UCSD-AML1 (cell line): Measurements from ENCODE around the gene ALDH1L1.

Experiments
- DNase-seq: peaks from one replicate; lab custom pipeline; 2025; ENCODE audit not compliant: unreplicated experiment; lab: John Stamatoyannopoulos, UW

Gene ALDH1L1

DNA sequence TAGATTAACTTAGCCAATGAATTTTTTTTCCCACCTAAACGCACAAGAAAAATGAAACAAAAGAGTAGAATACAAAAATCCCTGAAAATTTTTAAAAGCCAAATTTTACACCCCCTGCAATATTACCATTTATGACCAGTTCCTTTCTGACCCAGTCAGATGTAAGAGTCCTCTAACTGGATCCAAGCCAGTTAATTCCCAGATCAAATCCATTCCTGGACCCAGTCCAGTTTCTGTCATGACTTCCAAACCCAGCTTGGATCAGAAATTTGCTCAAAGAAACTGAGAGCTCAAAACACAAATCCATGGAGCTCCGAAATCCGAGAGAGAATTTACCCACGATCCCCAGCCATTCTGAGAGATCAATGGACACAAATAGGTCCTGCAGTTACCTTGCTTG lies 17.0 kb upstream of the ALDH1L1 start:
- no peak for DNase-seq

DNA sequence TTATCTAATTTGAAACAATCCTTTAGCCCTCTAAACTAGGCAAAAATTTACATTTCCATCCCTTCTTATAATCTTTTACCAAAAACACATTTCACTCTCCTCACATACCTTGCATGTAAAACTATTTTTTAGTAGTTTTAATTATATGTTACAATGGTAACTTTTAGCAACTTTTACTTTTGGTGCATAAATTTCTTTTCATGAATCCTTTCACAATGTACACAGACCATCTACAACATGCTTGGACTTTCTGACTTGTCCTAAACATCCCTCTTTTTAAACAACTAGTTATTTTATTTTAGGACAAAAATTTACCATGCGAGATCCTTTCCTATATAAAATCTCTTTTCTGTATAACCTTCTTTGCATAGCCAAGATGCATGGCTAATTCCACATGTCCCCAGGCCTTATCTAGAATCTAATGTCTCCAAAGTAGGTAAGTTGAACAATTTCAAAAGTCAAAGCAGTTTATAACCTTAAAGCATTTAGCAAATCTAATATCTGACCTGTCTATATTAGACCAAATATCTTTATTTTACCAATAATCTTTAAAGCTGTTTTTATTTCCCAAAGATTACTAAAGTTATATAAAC lies 14.4 kb upstream of the ALDH1L1 start:
- DNase-seq = no peak

DNA sequence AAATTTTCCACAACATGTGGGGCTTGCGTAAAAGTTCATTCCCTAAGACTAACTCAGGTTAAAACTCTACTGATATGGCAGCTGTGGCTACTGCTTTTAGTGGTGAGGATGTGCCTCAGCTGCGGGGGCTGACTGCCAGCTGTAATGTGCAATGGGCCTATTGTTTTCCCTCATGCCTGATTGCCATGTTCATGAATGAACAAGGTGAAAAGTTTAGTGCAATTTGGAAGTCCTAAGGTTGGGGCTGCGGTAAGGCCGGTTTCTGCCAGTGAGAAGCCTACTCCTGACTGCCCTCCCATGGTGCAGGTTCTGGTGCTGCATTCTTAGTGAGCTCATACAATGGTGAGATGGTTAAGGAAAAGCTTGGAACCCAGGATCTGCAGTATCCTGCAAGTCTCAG lies 10.9 kb upstream of the ALDH1L1 start:
- DNase-seq = no peak

DNA sequence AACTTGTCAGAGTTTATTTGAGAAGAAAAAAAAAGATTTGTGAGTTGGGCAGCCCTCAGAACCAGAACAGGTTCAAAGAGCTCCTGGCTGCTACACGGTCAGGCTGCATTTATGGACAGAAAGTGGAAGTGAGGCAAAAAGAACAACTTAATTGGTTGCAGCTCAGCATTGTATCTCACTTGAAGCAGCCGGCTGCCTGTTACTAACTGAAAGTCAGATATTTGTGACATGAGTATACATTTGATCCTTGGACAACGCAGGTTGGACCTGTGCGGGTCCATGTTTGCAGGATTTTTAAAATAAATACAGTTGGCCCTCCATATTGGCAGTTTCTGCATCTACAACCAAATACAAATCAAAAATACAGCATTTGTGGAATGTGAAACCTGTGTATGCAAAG lies 7.5 kb upstream of the ALDH1L1 start:
- DNase-seq = no peak

DNA sequence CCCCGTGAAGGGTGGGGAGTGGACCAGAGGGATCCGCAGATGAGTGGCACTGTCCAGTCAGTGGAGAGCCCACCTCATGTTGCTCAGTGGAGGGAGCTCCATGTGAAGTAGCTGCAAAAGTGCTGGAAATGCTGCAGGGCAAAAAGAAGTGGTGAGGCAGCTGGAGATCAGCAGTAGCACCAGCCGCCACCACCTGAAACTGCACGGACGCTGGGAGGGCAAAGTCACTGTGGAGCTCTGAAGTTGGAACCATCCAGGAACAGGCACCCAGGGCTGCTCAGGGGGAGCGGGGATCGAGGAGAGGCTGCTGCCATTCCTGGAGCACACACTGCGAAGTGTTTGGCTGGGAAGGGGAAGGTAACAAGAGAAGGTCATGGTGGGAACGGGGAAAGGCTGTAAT lies 6.4 kb upstream of the ALDH1L1 start:
- no peak for DNase-seq

DNA sequence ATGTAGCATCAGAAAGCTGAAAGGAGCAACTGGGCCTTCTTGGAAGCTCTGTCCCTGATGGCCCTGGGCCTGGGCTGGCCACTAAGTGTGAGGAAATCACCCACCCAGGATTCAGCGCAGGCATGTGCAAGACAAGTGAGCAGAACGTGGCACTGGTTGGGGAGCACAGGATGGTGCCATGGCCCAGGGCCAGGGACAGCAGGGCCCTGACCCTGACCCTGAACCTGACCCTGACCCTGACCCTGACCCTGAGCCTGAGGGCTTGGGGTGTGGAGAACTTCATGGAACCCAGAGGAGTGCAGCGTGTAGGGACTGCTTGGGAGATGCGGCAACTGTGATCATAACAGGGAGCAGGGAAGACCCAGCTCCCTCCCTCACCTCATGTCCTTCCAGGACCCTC lies 5.9 kb upstream of the ALDH1L1 start:
- no peak for DNase-seq

DNA sequence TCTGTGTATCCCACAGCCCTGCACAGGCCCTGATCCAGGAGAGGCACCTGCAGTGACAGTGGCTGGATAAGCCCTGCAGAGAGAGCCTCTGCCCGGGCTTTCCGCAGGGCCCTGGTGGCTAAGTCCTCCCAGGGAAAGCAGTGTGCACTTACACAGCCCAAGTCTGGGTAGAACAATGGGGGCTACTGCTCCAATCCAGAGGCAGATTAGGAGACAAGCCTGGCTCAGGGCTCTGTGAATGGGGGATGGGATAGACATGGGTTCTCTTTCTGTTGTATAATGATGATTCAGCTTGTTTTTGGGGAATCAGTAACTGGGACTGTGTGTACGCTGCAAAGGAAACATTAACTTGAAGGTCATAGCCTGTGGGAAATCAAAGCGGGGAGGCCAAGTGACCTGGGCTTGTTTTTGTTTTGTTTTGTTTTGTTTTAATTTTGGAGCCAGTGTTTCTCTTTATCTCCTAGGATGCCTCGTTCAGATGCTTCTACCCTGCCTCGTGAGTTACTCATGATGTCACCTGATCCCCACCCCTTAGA lies 4.1 kb upstream of the ALDH1L1 start:
- DNase-seq = no peak

DNA sequence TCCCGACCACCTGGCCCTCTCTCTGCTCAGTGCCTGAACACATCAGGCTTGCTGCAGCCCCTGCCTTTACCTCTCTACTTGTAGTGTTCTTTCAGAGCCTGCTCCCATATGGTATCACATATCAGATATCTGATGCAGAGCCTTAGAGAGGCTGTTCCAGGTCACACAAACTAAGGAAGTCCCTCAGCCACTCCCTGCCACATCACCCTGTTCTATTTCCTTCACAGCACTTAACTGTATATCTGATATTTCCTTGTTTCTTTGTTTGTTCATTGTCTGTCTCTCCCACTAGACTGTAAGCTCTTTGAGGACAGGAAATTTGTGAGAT lies 976 bp upstream of the ALDH1L1 start:
- no peak for DNase-seq

DNA sequence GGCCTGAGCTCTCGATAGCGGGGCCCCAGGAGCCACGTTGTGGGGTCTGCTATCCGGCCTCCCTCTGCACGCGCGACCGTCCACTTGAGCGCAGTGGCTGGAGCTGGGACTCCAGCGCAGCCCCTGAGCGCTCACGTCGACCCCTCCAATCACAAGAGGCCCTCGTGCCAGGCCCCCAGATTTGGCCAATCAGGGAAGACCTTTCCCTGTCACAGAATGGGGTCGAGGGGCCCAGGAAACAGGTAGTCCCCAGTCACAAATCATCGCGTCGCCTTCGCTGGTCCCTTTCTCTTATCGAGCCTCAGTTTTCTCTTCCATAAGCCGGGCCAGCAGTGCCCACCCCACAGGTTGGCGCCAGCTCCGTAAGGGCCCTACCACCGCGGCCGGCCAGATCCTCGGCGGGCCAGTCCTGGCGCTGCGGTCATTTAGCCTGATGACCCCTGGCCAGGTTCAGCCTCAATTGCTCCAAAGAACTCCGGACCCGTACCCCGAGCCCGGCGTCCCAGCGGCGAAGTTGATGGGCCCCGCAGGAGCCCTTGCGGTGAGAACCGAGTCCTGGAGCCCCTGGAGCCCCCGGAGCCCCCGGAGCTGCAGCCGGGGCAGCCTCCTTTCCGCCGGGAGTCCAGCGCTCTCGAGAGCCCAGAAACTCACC lies 435 bp downstream of the ALDH1L1 start:
- DNase-seq = no peak

DNA sequence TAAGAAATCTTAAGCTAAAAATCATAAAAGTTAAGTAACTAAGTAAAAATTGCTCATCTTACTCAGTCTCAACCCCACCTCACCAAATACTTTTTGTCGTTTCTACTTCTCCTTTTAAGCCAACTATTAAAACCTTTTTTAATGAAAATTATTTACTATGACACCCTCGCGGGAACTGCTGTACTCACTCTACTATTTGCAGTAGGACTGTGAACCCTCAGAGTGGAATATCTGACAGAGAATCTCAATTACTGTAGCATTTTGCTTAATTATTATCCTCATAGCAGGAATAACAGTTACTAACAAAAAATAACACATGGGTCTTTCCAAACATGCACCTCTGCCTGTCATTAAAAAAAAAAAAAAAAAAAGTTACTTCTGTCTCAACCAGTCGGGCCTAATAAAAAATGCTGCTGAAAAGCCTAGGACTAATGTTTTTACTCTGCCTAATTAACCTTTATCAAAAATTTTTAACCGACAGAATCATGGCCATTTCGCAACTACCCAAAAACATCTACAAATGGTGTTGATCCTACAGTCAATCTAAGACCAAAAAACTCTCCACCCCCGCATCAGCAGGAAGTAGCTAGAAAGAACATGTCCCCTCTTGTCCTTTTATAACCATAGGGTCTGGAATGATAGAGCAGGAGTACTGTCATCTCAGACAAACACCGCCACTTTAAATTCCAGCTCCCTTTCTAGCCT lies 10.2 kb downstream of the ALDH1L1 start:
- DNase-seq = no peak

DNA sequence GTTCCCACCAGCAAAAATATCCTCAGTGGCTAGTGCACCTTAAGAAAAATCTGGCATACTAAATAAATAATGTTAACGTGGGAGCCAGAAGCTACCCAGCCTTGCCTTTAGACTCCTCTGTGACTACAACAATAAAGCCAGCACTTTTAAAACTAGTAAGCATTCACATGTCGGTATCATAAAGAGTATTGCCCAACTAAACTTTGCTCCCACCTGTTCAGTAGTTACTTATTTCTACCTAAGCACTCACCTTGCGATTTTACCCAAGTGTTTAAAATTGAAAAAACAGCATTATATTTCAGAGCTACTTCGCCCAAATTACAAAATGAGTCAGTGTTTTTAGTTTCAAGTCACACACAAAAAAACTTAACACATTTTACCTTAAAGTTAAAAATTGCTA lies 12.8 kb downstream of the ALDH1L1 start:
- DNase-seq = no peak

DNA sequence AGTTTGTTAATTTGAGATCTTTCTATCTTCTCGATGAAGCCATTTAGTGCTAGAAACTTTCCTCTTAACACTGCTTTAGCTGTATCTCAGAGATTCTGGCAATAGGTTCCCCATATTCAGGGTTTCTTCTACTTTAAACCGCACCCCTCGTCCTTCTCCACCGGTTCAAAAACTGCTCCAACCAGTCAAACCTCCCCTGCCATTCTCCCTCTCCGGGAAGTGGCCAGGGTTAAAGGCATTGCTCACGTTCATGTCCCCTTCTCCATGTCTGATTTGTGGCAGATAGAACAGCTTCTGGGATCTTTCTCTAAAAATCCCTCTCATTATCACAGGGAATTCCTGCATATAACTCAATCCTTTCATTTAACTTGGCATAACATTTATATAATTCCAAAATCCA lies 14.4 kb downstream of the ALDH1L1 start:
- no peak for DNase-seq

DNA sequence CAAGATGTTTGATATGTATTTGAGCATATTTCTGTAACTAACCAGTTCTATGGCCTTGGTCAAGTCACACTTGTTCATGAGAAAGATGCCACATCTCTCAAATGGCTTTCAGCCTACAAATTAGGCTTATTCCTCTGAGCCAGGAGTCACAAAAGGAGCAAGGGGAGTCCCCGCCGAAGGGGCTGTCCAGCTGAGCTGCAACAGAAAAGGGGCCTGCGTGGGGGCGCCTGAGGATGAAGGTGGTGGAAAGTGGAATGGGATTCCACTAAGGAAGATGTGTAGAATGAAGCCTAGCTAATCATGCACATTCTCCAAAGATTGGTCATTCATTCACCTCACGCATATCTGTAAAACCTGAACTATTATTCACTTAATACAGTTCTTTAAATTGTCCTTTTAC lies 19.1 kb downstream of the ALDH1L1 start:
- DNase-seq = no peak

DNA sequence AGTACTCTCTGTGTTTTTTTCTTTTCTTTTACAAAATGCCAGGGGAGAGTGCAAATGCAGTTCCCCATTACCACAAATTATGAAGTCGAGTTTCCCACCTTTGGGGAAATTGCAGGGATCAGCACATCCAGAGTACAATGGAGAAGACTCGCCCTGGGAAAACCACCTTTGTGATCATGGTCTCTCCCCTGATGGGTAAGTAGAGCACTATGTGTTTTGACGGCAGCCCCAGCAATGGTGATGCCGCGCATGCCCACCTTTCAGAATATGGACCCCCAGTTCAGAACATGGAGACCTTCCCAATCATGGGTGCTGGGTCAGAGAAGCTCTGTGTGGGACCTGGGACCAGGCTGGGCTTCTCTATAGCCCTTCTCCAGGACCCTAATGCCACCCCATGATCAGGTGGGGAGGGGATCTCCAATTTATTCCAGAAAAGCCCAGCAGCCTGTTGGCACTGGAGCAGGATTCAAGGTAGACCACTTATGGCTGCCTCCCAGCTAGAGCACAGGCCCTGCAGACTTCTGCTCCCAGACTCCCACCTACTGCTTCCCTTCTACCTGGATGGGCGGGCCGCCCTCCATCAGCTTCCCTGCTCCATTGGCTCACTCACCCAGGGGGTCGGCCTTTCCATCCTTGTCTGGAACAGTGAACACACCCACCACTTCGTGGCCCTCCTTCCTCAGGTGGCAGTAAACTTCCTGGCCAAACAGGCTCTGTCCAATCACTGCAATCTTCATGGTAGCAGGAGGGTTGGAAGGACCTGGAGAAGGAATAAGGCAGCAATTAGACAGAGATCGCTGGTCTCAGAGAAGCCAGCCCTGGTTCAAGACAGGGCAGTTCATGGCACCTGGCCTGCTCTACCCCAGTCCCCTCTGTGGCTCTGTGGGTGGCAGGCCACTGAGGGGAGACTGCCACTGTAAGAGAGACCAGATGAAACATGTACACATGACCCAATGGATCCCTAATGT lies 19.9 kb downstream of the ALDH1L1 start:
- no peak for DNase-seq

DNA sequence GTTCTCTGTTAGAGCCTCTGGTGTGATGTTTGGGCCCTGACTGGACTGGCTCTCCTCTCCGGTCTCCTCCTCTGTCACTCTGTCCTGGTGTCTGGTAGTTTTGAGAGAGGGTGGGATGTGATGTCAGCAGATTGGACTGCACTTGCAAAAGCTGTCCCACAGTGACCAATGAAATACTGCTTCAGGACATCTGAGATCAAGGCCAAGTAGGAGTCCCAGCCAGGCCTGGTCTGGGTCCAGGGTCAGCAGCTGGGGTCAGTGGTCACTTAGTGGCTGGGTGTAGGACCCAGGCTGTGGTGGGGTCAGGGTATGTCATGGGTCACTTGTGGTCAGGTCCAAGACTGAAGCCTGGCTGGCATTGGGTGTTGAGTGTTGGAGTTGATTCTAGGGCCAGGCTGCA lies 20.9 kb downstream of the ALDH1L1 start:
- DNase-seq = no peak

DNA sequence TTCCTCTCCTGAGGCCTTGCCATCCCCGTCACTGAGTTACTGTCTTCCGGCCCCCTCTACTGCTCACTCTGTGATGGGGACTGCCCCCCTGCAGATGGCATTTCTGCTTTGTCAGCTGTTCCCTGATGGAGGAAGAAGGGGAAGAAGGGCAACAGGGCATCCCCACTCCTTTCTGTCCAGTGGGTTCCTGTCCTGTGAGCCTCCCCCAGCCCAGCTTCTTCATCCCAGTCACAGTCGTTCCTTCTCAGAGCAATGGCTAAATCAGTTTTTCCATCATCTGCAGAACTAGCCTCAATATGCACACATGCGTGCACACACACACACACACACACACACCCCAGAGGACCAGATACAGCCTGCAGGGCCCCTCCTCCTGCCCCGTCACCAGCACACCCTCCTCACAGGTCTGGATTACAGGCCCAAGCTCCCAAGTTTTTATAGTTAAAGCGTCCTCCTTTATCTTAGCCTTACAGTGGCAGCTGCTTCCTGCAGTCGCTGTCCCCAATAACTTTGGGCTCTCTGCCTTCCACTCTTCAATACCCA lies 21.4 kb downstream of the ALDH1L1 start:
- no peak for DNase-seq

DNA sequence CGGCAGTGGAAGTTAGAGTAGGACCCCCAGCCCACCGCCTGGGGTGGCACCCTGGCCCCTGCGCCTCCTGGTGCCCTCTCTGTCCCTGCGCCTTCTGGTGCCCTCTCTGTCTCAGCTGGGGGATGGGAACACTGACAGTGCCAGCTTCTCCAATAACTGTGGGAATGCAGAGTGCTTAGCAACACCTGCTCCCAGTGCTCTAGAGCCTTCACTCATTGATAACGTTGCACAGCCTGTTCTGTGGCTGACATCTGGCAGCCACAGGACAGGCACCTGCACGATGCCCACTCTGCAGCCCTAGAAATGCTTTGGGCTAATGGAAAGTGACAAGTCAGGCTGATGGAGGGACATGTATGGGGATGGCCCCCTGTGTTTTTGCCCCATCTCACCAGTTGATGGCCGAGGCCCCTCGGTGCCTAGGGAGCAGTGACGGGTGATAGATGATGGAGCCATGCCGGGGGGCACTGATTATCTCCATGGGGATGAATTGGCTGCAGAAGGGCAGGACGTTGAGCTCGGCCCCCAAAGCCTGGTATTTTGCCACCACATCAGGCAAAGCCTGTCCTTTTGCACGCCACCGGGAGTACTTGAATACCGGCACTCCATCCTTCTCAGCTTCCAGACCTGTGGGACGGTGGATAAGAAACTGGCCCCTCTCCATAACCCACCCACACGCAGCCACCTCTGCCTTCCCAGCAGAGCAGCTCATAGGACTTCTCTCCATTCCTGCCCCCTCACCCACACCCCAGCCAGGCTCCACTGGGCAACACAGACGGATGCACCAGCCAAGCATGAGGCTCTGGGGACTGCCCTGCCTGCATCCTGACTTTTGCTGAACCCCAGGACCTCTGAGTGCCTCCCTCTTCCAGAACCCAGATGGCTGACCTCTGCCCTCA lies 22.1 kb downstream of the ALDH1L1 start:
- DNase-seq = no peak

DNA sequence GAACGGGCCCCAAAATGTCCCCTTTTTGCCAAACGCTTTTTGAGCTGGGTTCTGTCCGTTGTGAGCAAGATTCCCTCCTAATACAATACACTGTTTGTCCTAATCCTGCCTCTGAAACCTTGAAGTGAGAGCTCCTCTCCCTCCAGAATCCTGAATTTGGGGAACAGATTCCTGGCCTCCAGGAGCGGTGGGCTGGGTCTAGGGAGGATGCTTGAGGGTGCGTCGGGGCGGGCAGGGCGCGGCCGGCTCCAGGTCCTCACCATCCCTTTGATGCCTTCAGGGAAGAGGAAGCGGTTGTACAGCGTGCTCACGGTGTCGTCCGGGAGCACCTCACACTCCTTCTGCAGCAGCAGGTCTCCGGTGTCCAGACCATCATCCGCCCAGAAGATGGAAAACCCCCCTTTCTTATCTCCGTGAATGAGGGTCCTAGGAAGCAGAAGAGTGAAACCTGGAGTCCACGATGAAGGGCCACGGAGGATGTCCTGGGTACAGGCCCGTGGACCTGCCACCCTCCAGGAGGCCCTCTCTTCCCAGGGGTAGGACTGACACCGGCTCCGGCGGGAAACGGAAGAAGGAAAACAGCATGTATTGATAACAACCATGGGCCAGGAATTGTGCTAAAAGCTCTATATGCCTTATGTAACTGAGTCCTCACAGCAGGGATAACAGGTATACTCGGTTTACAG lies 23.2 kb downstream of the ALDH1L1 start:
- no peak for DNase-seq

DNA sequence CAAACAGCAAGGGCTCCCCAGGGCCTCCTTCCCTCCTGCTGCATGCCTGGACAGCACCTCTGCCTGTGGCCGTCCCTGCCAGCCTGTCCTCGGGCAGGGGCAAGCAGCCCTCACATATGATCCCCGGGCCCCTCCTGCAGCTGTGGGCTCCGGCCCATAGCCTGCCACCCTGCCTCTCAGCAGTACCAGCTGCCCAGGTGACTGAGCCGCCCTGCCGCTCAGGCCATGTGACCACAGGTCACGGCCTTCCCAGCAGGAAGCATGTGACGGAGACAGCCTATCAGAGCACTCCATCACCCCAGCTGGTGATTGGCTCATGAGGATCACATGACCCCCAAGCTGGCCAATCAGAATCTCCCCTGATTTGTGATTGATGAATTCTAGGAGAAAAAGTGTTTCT lies 23.9 kb downstream of the ALDH1L1 start:
- no peak for DNase-seq

DNA sequence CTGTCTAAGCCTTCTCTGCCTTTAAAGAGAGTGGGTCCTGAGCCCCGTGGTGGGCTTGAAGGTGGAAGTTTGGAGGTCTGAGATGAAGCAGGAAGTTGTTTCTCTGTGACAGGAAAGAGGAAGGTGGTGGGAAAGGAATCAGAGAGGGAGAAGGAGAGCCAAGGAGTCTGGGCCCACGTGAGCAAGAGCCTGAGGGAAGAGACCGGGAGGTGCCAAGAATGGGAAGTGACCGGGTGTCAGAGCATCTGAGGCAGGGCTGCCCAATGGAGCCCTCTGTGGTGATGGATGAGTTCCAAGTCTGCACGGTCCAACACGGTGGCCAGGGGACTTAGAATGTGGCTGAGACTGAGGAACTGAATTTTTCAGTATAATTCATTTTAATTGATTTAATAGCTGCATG lies 24.6 kb downstream of the ALDH1L1 start:
- no peak for DNase-seq
